ENCODE data around the gene OR7A5.
A peak's percentile ranks its signal among the peaks of the same experiment; 100 is the strongest.

The OR7A5 gene

DNA sequence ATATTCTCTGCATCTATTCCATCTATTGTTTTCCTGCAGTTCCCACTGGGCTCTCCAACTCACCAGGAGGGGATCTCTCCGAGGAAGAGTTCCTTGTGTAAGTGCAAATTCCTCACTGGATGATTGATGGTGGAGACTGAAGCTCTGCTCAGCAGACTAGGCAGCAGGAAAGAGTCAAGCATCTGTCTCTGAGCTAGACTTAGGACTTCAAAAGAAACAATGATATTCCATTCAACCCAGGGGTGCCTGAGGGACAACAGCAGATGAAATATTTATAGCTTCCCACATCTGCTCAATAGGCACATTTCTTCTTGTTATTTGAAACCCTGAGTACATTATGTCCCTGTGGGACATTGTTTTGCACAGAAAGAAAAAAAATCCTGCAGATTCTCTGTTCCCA lies at the start of gene OR7A5, which contains the start of gene OR7C1:
TSS of gene OR7A5 (minus strand) at position 175 of the 400 bp plus-strand sequence. CDS start 6,944 bp downstream, outside the sequence.
TSS of gene OR7C1 (minus strand) at position 175 of the 400 bp plus-strand sequence. CDS start 35,049 bp downstream, outside the sequence.
- peak within 1 kb of the TSS; percentile 86 for H3K27ac ChIP-seq
- TF ChIP-seq, protein P1, sequence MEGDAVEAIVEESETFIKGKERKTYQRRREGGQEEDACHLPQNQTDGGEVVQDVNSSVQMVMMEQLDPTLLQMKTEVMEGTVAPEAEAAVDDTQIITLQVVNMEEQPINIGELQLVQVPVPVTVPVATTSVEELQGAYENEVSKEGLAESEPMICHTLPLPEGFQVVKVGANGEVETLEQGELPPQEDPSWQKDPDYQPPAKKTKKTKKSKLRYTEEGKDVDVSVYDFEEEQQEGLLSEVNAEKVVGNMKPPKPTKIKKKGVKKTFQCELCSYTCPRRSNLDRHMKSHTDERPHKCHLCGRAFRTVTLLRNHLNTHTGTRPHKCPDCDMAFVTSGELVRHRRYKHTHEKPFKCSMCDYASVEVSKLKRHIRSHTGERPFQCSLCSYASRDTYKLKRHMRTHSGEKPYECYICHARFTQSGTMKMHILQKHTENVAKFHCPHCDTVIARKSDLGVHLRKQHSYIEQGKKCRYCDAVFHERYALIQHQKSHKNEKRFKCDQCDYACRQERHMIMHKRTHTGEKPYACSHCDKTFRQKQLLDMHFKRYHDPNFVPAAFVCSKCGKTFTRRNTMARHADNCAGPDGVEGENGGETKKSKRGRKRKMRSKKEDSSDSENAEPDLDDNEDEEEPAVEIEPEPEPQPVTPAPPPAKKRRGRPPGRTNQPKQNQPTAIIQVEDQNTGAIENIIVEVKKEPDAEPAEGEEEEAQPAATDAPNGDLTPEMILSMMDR (IDR thresholded peaks at IDR 0.05) = no peak
- H3K4me1 ChIP-seq = peaks cover 7% of the 10 kb centered on the region
- H3K36me3 ChIP-seq (ENCODE audit: control insufficient read depth, insufficient read depth, low read length) = no peaks in the 10 kb centered on the region
- H3K9ac ChIP-seq = no peak within 1 kb of the TSS
- H3K9me3 ChIP-seq (ENCODE audit: control insufficient read depth, low read length) = no peaks in the 10 kb centered on the region
- H3K4me2 ChIP-seq (ENCODE audit: low read length) = peak within 1 kb of the TSS; percentile 10
- H3K4me3 ChIP-seq (ENCODE audit: low read depth, low read length) = no peak within 1 kb of the TSS
- H3K79me2 ChIP-seq = no peaks in the 10 kb centered on the region
- H2AFZ ChIP-seq = peak within 1 kb of the TSS; percentile 54
- H3K27me3 ChIP-seq (ENCODE audit: control insufficient read depth, insufficient read depth, low read length) = no peaks in the 10 kb centered on the region

DNA sequence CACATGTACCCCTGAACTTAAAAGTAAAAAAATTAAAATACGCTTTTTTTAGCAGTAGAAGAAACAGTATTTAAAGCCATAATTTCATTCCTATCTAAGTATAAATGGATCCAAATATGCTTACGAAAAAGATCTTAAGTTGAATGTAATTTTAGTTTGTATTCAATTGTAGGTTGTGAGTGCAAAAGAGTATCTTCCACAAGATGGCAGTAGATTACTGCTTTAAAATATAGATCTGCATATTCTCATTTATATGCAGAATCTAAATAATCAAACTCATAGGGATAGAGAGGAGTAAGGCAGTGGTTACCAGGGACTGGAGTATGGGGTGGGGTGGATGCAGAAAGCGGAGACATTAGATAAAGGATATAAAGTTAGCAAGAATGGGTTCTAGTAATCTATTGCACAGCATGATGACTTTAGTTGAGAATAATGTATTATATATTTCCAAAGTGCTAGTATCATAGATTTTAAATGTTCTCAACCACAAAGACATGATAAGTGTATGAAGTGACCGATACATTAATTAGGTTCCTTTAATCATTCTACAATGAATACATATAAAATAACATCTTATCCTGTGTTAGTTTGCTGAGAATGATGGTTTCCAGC lies 36.7 kb upstream of the OR7A5 start:
- Histone ChIP-seq H3K9ac (no peak overlapping the region), H3K9me3 (ENCODE audit: control insufficient read depth, low read length) (no peaks in the 10 kb centered on the region), H3K79me2 (no peaks in the 10 kb centered on the region), H3K27me3 (ENCODE audit: control insufficient read depth, insufficient read depth, low read length) (no peaks in the 10 kb centered on the region), H3K4me3 (ENCODE audit: low read depth, low read length) (no peak overlapping the region), H3K4me1 (no peaks in the 10 kb centered on the region), H3K4me2 (ENCODE audit: low read length) (no peak overlapping the region), H3K27ac (no peak overlapping the region), H3K36me3 (ENCODE audit: control insufficient read depth, insufficient read depth, low read length) (no peaks in the 10 kb centered on the region), H2AFZ (no peak overlapping the region)
- TF ChIP-seq, protein P1 (IDR thresholded peaks at IDR 0.05) = peak; percentile 54

DNA sequence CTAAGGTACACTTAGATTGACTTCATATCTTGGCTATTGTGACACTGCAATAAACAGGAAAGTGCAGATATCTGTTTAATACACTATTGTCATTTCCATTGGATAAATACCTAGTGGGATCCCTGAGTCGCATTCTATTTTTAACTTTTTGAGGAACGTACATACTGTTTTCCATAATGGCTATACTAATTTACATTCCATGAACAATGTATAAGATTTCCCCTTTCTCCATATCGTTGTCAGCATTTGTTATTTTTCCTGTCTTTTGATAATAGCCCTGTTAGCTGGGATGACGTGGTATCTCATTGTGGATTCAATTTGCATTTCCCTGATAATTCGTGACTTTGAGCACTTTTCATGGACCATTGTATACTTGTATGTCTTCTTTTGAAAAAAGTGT lies 33.5 kb upstream of the OR7A5 start:
- no peaks in the 10 kb centered on the region for H3K27me3 ChIP-seq (ENCODE audit: control insufficient read depth, insufficient read depth, low read length)
- TF ChIP-seq, protein P1 (IDR thresholded peaks at IDR 0.05) = no peak

DNA sequence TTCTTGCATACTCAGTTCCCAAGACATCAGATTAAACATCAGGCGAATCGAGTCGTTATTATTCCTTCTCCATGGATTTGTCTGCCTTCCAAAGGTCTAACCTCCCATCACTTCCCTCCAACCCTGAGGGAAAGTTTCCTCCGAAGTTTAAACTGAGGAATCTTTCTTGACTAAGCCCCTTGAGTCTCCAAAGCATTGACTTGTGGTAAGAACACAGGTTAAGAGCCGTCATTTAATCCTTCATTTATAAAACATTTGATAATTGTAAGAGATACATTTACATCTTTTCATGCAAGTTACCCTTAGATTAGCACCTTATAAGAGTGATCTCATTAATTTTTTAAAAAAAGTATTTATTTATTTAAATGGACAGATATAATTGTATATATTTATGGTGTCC lies 13.8 kb upstream of the OR7A5 start, which contains the start of gene OR7A10:
TSS of gene OR7A10 (minus strand) at position 101 of the 400 bp plus-strand sequence. CDS start 7,045 bp downstream, outside the sequence.
- no peak within 1 kb of the TSS for H3K27ac ChIP-seq
- H3K79me2 ChIP-seq = no peaks in the 10 kb centered on the region
- H3K36me3 ChIP-seq (ENCODE audit: control insufficient read depth, insufficient read depth, low read length) = no peaks in the 10 kb centered on the region
- H2AFZ ChIP-seq = no peak within 1 kb of the TSS
- TF ChIP-seq, protein P1 (IDR thresholded peaks at IDR 0.05) = no peak
- no peaks in the 10 kb centered on the region for H3K27me3 ChIP-seq (ENCODE audit: control insufficient read depth, insufficient read depth, low read length)
- H3K4me3 ChIP-seq (ENCODE audit: low read depth, low read length) = no peak within 1 kb of the TSS
- no peak within 1 kb of the TSS for H3K4me2 ChIP-seq (ENCODE audit: low read length)
- H3K9ac ChIP-seq = no peak within 1 kb of the TSS
- H3K9me3 ChIP-seq (ENCODE audit: control insufficient read depth, low read length) = no peaks in the 10 kb centered on the region
- no peaks in the 10 kb centered on the region for H3K4me1 ChIP-seq

More for the DNA sequence above, 33.5 kb upstream of the OR7A5 start:
- H3K9ac ChIP-seq = no peak overlapping the region
- H3K4me1 ChIP-seq = no peaks in the 10 kb centered on the region
- H3K4me2 ChIP-seq (ENCODE audit: low read length) = no peak overlapping the region
- no peak overlapping the region for H3K4me3 ChIP-seq (ENCODE audit: low read depth, low read length)
- H3K27ac ChIP-seq = no peak overlapping the region
- H3K9me3 ChIP-seq (ENCODE audit: control insufficient read depth, low read length) = no peaks in the 10 kb centered on the region
- no peaks in the 10 kb centered on the region for H3K79me2 ChIP-seq
- H3K36me3 ChIP-seq (ENCODE audit: control insufficient read depth, insufficient read depth, low read length) = no peaks in the 10 kb centered on the region
- H2AFZ ChIP-seq = no peak overlapping the region

DNA sequence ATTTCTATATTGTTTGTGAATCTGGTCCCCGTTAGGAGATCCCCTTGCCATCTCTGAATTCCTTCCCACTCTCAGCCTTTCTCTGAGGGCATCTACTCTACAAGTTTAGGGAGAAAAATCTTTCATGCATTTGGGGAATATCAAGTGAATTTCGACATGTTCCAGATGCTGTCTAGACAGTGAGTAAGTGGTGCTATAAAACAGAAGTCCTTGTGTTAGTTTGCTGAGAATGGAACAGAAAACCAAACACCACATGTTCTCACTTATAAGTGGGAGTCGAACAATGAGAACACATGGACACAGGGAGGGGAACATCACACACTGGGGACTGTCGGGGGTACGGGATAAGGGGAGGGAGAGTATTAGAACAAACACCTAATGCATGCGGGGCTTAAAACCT lies 8.6 kb upstream of the OR7A5 start:
- no peaks in the 10 kb centered on the region for H3K79me2 ChIP-seq
- no peak overlapping the region for H3K27ac ChIP-seq
- no peak overlapping the region for H3K9ac ChIP-seq
- no peaks in the 10 kb centered on the region for H3K36me3 ChIP-seq (ENCODE audit: control insufficient read depth, insufficient read depth, low read length)
- H3K27me3 ChIP-seq (ENCODE audit: control insufficient read depth, insufficient read depth, low read length) = no peaks in the 10 kb centered on the region
- TF ChIP-seq, protein P1 (IDR thresholded peaks at IDR 0.05) = no peak
- H3K4me3 ChIP-seq (ENCODE audit: low read depth, low read length) = no peak overlapping the region
- H3K4me2 ChIP-seq (ENCODE audit: low read length) = no peak overlapping the region
- no peaks in the 10 kb centered on the region for H3K9me3 ChIP-seq (ENCODE audit: control insufficient read depth, low read length)
- H2AFZ ChIP-seq = no peak overlapping the region
- H3K4me1 ChIP-seq = no peaks in the 10 kb centered on the region

All from parathyroid adenoma (tissue), 2 donors.